GM18519 (cell line): ENCODE measurements around the gene ANKRD36C.
"Not testable (repeated sequence)": the region's sequence is repeated elsewhere in the genome, so short reads cannot be mapped to it uniquely, and the experiment has no call there.

ENCODE experiments used
- ATAC-seq: cut with Tn5 transposase; IDR thresholded peaks from one replicate; pipeline ENCODE4 v1.9.1; 2021; ENCODE audit warnings: mild to moderate bottlenecking, moderate library complexity; ENCODE audit not compliant: unreplicated experiment, low FRiP score

Gene ANKRD36C

GRCh38 chr2:95813311-95813710 lies 178.3 kb downstream of the ANKRD36C start:
- ATAC-seq, result not testable (repeated sequence)

DNA sequence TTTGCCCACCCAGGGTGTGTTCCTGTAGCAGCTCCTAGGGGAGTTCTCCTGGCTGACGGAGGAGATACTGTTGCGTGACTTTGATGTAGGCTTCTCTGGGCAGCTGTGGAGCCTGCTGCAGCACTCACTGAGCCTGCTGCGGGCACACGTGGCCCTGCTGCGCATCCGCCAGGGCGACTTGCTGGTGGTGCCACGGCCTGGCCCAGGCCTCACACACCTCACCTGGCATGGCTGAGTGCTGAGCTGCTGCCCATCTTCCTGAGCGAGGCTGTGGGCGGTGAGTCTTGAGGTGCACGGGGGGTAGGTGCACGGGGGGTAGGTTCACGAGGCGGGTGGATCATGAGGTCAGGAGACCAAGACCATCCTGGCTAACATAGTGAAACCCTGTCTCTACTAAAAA lies 191.7 kb downstream of the ANKRD36C start:
- ATAC-seq, result no peak

DNA sequence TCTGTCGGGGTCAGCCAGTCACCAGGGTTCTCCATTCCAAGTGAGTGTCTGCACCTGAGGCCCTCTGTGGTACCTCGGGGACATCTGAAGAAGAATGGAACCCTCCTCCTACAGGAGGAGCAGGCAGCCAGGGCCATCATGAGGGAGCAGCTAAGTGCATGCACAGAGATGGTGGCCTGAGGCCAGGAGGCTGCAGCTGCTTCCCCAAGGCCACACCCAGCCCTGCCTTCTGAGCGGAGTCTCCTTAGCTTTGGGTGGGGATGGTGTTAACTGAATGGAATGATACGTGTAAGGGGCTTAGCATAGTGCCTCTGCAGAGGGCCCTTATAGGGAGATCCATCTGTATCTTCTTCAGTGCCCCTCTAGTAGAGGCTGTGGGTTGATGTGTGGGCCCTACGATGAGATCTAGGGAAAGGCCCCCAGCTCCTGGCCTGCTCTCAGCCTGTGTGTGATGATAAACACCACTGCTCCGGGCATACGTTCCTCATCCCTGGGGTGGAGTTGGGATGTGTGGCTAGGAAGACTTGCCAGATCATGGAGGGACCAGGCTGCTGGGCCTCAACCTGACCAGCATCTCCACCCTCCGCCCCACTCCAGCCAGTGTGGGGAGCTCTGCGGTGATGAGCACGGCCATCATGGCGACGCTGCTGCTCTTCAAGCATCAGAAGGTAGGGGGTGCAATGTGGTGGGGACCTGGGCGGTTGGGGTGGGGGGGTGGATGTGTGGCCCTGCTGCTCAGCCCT lies 192.3 kb downstream of the ANKRD36C start:
- ATAC-seq, result not testable (repeated sequence)

- not testable (repeated sequence) for ATAC-seq
These were observed 195.2 kb downstream of the ANKRD36C start for GRCh38 chr2:95796249-95797099.

DNA sequence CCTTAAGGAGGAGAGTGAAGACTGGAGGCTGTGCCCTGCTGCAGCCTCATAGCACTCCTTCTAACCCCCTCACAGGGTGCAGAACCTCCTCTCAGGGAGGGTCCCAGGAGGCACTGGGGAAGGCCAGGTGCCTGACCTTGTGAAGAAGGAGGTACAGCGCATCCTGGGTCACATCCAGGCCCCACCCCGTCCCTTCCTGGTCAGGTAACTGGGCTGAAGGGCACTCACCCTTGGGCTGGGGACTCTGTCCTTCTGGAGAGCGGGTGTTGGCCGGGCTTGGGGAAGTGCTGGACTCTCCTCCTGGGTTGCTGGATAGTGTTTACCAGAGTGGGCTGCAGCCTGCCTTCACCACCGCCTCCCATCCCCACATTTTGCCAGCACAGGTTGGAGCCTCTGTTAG lies 197.7 kb downstream of the ANKRD36C start:
- not testable (repeated sequence) for ATAC-seq

DNA sequence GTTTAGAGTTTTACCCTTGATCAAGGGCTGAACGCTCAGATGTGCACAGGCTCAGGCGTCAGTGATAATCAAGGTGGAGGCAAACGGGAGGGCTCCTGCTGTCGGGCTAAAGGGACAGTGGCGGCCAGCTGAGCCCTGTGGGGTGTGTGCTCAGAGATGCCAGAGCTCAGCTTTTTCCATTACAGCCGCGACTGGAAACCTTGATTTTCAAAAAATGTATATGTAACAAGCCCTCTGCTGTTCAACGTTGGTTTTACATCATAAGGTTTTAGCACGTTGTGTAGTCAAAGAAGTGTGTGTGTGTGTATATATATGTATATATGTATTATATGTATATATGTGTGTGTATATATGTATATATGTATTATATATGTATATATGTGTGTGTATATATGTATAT lies 201.4 kb downstream of the ANKRD36C start:
- not testable (repeated sequence) for ATAC-seq

DNA sequence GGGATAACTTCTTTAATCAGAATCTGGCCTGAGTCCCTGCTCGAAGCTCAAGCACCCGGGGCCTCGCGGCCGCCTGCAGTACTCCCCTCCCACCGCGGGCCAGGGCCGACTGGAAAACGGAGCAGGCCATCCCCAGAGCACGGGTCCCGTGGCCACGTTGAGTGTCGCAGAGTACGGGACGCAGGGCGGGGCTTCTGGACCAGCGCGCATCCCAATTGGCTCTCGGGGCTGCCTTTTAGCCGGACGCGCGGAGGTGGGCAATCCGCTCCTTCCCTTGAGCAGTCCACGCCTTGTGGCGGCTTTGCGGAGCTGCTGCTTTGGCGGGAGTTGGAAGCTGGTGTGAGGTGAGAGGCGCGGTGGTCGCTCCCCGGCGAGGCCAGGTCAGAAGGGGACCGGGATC lies 202.2 kb downstream of the ANKRD36C start:
- not testable (repeated sequence) for ATAC-seq

DNA sequence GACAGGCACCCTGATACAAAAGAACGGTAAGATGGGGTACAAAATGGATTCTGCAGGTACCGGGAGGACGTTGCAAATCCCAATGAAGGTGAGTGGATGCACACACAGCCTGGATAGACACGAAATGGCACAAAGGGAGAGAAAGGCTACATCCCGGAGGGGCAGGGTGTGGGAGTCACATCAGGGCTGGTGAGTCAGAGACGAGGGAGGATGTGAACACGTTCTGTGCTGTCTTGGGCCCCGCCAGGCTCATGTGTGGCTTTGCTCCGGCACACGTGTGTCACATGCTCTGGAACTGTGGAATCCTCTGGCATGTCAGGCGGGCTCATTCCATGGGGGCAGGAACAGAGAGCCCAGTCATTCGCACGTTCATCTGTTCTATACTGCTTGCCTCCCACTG lies 203.0 kb downstream of the ANKRD36C start:
- ATAC-seq, result not testable (repeated sequence)
